ENCODE results near the gene ACTR1A.
"Not testable (repeated sequence)": the region's sequence is repeated elsewhere in the genome, so short reads cannot be mapped to it uniquely, and the experiment has no call there.

The ACTR1A gene

GRCh38 chr10:102542800-102543418, 40.4 kb upstream of the ACTR1A start:
- in situ Hi-C loops (cut with MboI; ENCODE audit: low sequenced_read_pairs, unreplicated experiment): no loop called here
- TF ChIP-seq, protein P1, sequence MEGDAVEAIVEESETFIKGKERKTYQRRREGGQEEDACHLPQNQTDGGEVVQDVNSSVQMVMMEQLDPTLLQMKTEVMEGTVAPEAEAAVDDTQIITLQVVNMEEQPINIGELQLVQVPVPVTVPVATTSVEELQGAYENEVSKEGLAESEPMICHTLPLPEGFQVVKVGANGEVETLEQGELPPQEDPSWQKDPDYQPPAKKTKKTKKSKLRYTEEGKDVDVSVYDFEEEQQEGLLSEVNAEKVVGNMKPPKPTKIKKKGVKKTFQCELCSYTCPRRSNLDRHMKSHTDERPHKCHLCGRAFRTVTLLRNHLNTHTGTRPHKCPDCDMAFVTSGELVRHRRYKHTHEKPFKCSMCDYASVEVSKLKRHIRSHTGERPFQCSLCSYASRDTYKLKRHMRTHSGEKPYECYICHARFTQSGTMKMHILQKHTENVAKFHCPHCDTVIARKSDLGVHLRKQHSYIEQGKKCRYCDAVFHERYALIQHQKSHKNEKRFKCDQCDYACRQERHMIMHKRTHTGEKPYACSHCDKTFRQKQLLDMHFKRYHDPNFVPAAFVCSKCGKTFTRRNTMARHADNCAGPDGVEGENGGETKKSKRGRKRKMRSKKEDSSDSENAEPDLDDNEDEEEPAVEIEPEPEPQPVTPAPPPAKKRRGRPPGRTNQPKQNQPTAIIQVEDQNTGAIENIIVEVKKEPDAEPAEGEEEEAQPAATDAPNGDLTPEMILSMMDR (IDR thresholded peaks at IDR 0.05; ENCODE audit: borderline replicate concordance, control extremely low read depth, extremely low read depth, insufficient read depth, missing control alignments): no peak
- no peak for DNase-seq (ENCODE audit: low spot score)

GRCh38 chr10:102540023-102540422, 37.5 kb upstream of the ACTR1A start:
- DNase-seq (ENCODE audit: low spot score): peak; percentile 51
- in situ Hi-C loops (cut with MboI; ENCODE audit: low sequenced_read_pairs, unreplicated experiment): no loop called here

GRCh38 chr10:102538811-102539210, 36.3 kb upstream of the ACTR1A start:
- no peak for DNase-seq (ENCODE audit: low spot score)
- TF ChIP-seq, protein P1 (IDR thresholded peaks at IDR 0.05; ENCODE audit: borderline replicate concordance, control extremely low read depth, extremely low read depth, insufficient read depth, missing control alignments): no peak
- in situ Hi-C loops (cut with MboI; ENCODE audit: low sequenced_read_pairs, unreplicated experiment): no loop called here

More at GRCh38 chr10:102540023-102540422, 37.5 kb upstream of the ACTR1A start:
- TF ChIP-seq, protein P1 (IDR thresholded peaks at IDR 0.05; ENCODE audit: borderline replicate concordance, control extremely low read depth, extremely low read depth, insufficient read depth, missing control alignments): peak; percentile 10

- in situ Hi-C loops (cut with MboI; ENCODE audit: low sequenced_read_pairs, unreplicated experiment): no loop called here
- DNase-seq (ENCODE audit: low spot score): no peak
These were observed 35.4 kb upstream of the ACTR1A start for GRCh38 chr10:102537948-102538347.

DNA sequence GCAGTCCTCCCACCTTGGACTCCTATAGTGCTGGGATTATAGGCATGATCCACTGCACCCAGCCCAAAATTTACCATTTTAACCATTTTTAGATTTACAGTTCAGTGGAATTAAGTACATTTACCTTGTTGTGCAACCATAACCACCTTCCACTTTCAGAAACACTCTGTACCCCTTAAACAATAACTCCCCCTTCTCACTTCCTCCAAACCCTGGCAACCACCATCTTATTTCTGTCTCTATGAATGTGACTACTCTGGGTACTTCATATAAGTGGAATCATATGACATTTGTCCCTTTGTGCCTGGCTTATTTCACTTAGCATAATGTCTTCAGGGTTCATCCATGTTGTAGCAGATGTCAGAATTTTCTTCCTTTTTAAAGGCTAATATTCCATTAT, 34.9 kb upstream of the ACTR1A start:
- in situ Hi-C loops (cut with MboI; ENCODE audit: low sequenced_read_pairs, unreplicated experiment): no loop called here
- TF ChIP-seq, protein P1 (IDR thresholded peaks at IDR 0.05; ENCODE audit: borderline replicate concordance, control extremely low read depth, extremely low read depth, insufficient read depth, missing control alignments): no peak
- no peak for DNase-seq (ENCODE audit: low spot score)

More at GRCh38 chr10:102537948-102538347, 35.4 kb upstream of the ACTR1A start:
- TF ChIP-seq, protein P1 (IDR thresholded peaks at IDR 0.05; ENCODE audit: borderline replicate concordance, control extremely low read depth, extremely low read depth, insufficient read depth, missing control alignments): no peak

- in situ Hi-C loops (cut with MboI; ENCODE audit: low sequenced_read_pairs, unreplicated experiment): no loop called here
- TF ChIP-seq, protein P1 (IDR thresholded peaks at IDR 0.05; ENCODE audit: borderline replicate concordance, control extremely low read depth, extremely low read depth, insufficient read depth, missing control alignments): no peak
- no peak for DNase-seq (ENCODE audit: low spot score)
These were observed 33.1 kb upstream of the ACTR1A start for GRCh38 chr10:102535481-102536147.

DNA sequence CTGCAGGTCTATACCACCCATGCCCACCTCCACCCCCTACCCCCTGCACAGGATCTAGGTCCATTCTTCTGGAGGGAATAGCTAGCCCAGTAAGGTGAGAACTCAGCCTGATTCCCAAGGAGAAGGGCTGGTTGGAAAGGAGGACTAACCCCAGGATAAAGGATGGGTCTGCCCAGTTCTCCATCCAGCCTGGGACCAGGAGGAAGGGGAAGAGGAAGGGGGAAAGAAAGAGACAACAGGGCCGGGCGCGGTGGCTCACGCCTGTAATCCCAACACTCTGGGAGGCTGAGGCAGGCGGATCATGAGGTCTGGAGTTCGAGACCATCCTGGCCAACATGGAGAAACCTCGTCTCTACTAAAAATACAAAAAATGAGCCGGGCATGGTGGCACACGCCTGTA, 32.5 kb upstream of the ACTR1A start:
- in situ Hi-C loops (cut with MboI; ENCODE audit: low sequenced_read_pairs, unreplicated experiment); DNase-seq (ENCODE audit: low spot score): not testable (repeated sequence)
